Colon (tissue), 2 donors: Measurements from ENCODE around the gene CAPNS1.
A peak's percentile ranks its signal among the peaks of the same experiment; 100 is the strongest.
"Not testable (repeated sequence)": the region's sequence is repeated elsewhere in the genome, so short reads cannot be mapped to it uniquely, and the experiment has no call there.

Experiments used
- FAIRE-seq: peaks from 2 replicates; lab custom pipeline; 2012; peaks lifted over from hg19 to GRCh38; lab: Jason Lieb, UNC
- donor health status: control.
- donor health status: control.

The CAPNS1 gene

GRCh38 chr19:36114721-36115452 is 25.0 kb upstream of the CAPNS1 start, which contains the start of gene POLR2I:
TSS of gene POLR2I (minus strand) at chr19:36114875. CDS start at chr19:36114856, 19 bp downstream.
- FAIRE-seq = peak; percentile 68

- no peak for FAIRE-seq
Observed at GRCh38 chr19:36115453-36116343, 24.2 kb upstream of the CAPNS1 start, which contains the start of gene TBCB. TSS of gene TBCB (plus strand) at chr19:36115468. CDS start at chr19:36115561, 93 bp downstream.

- no peak for FAIRE-seq
Observed at GRCh38 chr19:36116344-36116637, 23.6 kb upstream of the CAPNS1 start.

- no peak for FAIRE-seq
Observed at GRCh38 chr19:36120092-36120983, 19.5 kb upstream of the CAPNS1 start.

- no peak for FAIRE-seq
Observed at GRCh38 chr19:36120984-36121358, 18.9 kb upstream of the CAPNS1 start.

- FAIRE-seq = no peak
Observed at GRCh38 chr19:36121486-36122124, 18.3 kb upstream of the CAPNS1 start.

GRCh38 chr19:36125557-36125956 is 14.3 kb upstream of the CAPNS1 start:
- FAIRE-seq = no peak

- FAIRE-seq = no peak
Observed at GRCh38 chr19:36128392-36128736, 11.5 kb upstream of the CAPNS1 start.

GRCh38 chr19:36131221-36131620 is 8.6 kb upstream of the CAPNS1 start:
- not testable (repeated sequence) for FAIRE-seq

- FAIRE-seq = not testable (repeated sequence)
Observed at GRCh38 chr19:36134867-36135266, 5.0 kb upstream of the CAPNS1 start.

- FAIRE-seq = no peak
Observed at GRCh38 chr19:36136964-36137686, 2.7 kb upstream of the CAPNS1 start.

- no peak for FAIRE-seq
Observed at GRCh38 chr19:36139120-36139472, 770 bp upstream of the CAPNS1 start.

- FAIRE-seq = no peak
Observed at GRCh38 chr19:36140304-36141038, 605 bp downstream of the CAPNS1 start.

- FAIRE-seq = no peak
Observed at GRCh38 chr19:36141039-36141927, 1.4 kb downstream of the CAPNS1 start.

GRCh38 chr19:36142046-36142445 is 2.2 kb downstream of the CAPNS1 start:
- no peak for FAIRE-seq

GRCh38 chr19:36142496-36142895 is 2.6 kb downstream of the CAPNS1 start:
- FAIRE-seq = no peak

GRCh38 chr19:36144624-36145023 is 4.8 kb downstream of the CAPNS1 start:
- FAIRE-seq = no peak

GRCh38 chr19:36149673-36150406 is 10.0 kb downstream of the CAPNS1 start:
- no peak for FAIRE-seq

GRCh38 chr19:36150586-36150985 is 10.7 kb downstream of the CAPNS1 start:
- FAIRE-seq = no peak
